ENCODE measurements around the gene OPRL1.
"Not testable (repeated sequence)": the region's sequence is repeated elsewhere in the genome, so short reads cannot be mapped to it uniquely, and the experiment has no call there.

OPRL1 gene

DNA sequence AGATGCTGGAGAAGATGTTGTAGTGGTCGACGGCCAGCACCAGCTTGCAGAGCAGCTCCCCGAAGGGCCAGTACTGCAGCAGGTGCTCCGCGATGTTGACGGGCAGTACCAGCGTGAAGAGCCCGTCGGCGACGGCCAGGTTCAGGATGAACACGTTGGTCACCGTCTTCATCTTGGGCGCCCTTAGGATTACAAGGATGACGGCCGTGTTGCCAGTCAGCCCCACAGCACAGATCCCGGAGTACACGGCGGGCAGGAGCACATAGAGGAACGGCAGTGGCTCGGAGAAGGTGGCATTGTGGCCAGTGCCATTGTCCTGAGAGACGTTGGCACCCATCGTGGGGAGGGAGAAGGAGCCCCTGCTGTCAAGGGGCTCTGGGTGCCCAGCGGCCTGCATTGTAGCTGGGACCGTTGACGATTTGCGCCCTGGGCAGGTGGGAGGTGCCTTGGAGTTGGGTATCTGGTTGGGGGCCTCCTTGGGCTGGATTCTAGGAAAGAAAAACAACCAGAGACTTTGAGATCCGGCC lies 26.6 kb downstream of the OPRL1 start:
- DNase-seq = no peak

DNA sequence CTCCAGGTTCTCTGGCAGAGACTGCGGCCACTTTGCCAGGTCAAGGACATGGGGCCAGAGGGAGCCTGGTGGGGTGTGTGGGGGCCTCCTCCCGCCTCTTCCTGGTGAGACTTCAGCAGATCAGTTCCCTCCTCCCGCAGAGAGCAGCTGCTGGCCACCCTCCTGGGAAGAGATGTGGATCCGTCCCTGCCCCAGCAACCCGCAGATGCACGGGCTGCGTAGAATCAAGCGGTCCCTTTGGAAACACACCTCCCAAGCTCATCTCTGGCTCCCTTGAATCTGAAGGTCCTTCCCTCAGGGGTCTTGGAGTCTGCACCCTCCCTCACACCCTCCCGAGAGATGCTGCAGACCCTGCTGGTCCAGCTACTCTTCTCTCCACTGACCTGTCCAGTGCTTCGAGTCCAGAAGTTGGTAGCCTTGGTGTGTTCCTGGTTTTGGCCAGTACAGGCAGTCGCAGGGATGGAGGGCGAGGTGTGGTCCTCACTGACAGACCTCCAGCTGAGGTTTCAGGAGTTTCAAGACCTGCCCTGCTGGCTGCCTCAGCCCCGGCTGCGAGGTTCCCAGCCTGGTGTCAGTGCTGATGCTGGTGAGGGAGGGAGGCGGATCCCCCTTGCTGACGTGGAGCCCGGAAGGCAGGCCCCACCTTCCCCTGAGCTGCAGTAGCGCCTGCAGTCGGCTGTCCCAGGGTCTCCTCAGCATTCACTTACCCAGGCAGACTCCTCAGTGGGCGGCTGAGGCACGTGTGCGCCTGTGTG lies 27.3 kb downstream of the OPRL1 start, which contains the start of gene NPBWR2:
TSS of gene NPBWR2 (minus strand) at position 585 of the 755 bp plus-strand sequence. CDS start 734 bp downstream, outside the sequence.
- peak; percentile 26 for DNase-seq

GRCh38 chr20:64107736-64108457 lies 28.0 kb downstream of the OPRL1 start:
- no peak for DNase-seq

DNA sequence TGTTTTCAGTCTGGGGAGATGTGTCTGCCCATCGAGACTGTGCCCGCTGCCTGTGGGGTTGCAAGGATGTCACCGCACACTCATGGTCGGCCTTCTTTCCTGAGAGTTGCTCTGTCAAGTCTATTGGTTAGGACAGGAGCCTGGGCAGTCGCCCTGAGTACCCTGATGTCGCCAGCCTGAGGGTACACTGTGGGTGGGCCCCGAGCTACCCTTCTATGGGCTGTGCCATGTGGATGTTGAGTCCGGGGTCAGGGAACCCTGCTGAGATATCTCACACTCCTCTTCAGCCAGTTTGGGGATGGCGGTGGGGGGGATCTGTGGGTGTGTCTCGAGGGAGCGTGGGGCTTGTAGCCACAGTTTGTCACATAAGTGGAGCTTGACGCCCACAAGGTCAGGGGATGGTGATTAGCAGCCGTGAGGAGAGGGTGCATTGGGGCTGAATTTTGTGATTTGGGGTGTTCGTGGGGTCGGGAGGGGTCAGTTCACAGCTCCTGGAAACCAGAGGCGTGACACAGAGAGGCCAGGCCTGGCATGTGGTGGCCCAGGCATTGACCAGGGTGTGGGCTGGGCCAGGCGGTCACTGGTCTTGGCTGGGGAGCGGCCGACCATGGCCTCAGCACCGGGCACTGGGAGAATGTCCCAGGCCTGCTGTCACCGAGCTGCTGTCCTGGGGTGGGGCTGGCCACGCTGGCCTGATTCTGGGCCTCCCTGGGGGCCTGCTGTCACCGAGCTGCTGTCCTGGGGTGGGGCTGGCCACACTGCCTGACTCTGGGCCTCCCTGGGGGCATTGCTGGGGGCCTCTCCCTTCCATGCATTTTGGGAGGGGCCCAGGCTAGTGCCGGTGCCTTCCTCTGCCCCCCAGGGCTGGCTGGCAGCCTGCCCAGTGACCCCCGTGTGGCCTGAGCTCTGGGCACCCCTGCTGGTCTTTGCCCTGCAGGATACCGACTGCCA lies 29.1 kb downstream of the OPRL1 start:
- no peak for DNase-seq

DNA sequence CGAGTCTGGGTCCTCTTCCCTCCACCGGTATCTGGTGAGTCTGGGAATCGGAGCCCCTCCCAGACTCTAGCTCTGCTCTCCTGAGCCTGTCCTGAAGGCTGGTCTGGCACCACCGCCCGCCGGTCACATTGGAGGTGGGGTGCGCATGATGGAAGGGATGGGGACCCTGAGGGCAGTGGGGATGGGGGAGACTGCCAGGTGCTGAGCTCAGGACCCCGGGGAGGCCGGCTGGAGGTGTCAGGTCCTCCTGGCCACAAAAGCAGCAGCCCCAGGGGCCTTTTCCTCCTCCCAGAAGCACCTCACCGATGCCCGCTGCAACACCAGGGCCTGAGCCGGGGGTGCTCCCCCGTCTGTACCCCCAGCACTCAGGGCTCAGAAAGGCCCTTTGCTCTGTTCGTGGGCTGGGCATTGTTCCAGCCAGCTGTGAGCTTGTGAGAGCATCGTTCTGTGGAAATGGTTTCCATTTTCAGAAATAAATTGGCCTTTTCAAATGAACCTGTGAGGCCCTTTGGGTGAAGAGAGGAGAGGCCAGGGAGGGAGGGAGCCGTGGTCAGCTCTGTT lies 30.0 kb downstream of the OPRL1 start:
- DNase-seq = no peak

DNA sequence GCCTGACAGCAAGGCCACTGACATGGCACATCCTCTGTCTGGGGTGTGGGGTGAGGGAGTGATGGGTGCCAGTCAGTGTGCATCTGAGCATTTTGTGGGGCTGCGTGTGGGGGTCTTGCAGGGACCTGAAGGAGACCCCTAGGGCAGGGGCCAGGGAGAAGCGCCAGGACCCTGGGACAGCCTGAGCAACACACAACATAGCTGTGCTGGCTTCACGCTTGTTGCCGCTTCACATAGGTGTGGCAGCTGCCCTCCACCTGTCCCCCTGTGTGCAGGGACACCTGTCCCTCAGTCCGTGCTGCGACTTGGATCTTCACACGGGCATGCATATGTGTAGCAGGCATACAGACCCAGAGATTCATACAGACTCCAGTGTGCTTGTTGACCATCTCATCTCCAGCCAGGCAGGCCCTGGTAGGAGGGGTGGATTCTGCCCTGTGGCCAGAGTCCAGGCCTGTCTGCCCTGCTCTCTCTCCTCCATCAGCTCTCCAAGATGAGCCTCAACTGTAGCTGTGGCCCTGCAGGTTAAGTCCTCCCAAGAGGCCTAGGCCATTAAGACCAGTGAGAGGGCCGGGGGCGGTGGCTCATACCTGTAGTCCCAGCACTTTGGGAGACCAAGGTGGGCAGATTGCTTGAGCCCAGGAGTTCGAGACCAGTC lies 30.7 kb downstream of the OPRL1 start:
- DNase-seq = no peak

GRCh38 chr20:64111841-64112641 lies 32.2 kb downstream of the OPRL1 start:
- DNase-seq = no peak

DNA sequence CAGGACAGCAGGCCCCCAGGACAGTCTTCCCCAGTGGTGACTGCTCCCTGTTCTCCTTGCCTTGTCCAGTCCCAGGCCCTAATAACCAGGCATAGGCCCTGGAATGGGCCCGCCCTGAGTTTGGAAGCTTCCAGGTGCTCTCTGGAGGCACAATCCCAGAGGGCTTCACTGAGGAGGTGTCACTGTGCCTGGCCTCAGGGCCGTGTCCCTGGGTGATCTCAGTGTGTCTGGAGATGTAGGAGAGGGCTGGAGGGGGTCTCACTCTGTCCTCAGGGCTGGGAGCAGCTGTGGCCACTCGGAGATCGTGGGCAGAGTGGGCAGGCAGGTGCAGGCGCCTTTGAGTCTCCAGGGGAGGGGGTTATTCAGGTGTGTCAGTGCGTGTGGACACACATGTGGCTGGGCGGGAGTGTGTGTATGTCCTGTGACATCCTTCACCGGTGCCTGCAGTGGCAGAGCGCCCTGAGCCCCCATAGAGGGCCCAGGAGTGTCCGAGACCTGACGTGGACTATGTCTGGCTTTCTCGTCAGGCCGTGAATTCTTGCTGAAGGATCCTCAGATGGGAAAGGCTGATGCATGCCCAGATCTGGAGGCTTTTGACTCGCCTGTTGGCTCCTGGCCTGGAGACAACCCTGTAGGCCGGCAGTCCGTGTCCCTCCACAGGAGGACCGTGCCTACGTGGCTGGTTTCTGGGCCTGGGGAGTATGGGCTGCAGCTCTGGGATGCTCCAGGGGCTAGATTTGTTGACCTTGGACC lies 33.0 kb downstream of the OPRL1 start:
- DNase-seq = no peak

DNA sequence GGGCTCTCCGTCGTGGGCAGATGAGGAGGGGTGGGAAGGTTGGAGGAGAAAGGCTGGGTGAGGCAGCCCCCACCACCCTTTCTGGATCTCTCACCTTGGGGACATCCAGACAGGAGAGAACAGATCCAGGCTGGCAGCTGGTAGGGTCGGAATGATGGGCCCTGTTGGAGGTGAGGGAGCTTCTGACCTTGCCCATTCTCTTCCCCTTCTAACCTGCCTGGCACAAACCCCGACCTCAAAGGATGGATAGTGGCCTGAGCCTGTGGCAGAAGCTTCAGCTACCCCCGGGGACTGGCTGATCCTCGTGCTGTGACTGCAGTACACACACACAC lies 33.5 kb downstream of the OPRL1 start:
- no peak for DNase-seq

DNA sequence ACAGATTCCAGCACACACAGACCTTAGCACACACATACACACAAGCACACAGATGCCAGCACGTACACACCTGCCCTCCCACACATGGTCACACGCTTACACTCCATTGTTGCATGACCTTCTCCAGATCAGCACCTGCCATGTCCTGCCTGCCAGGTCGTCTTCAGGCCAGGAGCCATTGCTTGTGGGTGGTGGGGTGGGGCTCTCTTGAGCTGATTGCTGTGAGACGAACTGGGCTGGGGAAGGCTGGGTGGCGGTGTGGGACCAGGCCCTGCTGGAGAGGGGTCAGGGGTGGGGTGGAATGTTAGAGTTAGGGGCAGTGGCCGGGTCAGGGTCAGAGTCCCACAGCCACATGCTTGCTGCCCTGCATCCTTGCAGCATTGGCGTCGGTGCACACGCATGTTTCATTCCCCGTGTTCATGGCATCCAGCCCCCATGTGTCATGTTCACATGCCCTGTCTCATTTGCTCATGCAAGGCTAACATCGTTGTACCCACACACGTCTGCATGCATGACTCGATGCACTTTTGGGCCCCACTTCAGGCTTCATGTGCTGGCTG lies 34.0 kb downstream of the OPRL1 start:
- DNase-seq = no peak

DNA sequence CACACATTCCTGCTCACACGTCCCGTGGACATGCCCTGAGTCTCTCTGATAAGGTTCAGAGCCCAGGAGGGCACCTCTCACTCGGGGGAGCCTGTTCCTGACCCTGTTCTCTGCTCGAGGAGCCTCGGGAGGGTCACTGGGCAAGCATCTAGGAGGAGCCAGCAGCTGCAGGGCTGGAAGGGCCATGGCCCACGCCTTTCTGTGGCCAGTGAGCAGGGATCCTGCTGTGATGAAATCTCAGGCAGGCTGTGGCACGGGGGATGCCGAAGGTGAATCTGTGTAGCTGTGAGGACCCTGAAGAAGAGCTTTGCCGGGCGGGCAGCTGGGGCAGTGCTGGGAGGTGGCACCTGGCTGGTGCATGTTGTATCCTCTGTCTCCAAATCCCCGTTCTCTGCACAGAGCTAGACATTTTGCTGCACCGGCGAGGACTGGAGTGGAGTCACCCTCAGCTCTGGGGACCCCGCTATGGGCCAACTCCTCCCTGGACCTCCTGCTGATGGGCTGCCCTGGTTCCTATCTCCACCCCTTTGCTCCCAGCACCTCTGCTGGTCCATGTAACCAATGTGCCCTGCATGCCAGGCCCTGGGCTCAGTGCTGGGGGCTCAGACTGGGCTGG lies 34.6 kb downstream of the OPRL1 start:
- DNase-seq = no peak

DNA sequence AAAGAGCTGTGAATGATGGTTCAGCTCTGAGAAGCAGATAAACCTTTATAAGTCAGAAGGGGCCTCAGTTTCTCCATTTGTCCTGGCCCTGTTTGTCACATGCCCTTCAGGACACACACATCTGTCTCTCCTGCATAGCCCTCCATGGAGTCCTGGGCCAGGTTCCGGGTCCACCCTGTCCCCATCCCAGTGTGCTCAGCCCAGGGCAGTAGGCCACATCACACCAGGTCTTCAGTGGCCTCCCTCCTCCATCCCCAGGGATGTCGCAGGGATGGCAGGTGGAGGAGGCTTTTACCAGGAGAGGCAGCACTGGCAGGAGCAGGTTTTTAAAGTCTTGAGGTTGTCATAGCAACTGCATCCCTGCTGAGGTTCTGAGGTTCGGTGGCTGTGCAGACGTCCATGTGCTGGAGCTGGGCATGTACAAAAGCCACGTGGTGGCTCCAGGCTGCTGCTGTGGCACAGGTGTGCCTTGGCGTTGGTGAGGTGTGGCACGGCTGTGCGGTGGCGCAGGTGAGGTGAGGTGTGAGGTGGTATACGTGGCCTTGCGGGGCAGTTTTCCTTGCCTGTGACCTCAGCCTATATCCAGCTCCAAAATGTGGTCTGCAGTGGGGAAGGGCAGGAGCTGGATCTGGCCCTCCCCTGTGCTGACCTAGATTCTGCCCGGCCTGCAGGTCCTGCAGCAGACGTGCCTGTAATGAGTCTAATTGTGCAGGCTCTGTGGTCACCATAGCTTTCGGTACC lies 35.5 kb downstream of the OPRL1 start:
- no peak for DNase-seq

DNA sequence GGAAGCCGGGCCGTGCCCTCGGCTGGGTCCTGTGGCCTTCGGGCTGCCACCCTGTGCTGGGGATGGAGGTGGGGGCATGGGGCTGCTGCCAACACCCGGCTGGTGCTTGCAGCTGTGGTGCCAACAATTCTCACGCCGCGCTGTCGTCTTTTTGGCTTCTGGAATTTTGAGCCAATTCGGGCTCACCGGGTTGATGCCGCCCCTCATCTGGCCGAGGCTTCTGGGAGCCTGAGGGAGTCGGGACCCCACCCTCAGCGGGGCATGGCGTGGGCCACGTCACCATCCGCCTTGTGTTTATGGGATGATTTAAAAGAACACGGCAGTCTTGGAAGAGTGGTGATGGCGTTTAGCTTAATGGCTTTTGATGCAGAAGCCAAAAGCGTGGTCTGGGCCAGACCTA lies 36.1 kb downstream of the OPRL1 start:
- no peak for DNase-seq

DNA sequence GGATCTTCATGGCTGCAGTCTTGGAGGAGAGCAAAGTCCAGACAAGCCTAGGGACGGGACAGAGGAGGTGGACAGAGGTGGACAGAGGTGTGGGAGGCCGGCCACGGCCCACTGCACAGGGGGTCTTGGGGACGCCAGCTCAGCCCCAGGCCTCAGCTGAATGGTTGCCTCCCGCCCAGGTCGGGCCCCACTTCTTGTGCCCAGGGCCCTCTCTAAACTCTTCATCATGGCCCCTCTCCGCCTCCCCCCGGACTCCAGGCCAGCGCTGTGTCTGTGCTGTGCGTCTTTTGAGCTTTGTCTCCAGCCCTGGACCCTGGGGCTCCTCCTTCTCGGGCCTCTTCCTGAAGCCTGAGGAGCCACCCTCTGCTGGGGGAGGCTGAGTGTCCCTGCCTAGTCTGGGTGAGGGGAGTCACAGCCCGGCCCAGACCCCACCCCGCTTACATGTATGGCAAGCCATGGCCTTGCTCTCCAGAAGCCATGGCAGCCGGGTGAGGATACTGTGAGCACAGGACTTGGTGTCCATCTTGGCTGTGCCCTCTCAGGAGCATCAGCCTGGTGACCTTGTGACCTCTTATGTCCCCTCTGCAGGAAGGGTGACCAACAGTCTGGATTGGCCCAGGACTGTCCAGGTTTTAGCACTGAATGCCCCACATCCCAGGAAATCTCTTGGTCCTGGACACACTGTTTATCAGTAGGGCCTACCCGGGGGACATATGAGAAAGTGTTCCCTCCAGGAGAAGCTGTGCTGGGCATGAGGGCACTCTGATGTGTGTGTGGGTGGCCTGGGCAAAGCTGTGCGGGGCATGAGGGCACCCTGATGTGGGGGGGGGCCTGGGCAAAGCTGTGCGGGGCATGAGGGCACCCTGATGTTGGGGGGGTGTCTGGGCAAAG lies 36.9 kb downstream of the OPRL1 start:
- no peak for DNase-seq

GRCh38 chr20:64117432-64117777 lies 37.5 kb downstream of the OPRL1 start:
- not testable (repeated sequence) for DNase-seq

DNA sequence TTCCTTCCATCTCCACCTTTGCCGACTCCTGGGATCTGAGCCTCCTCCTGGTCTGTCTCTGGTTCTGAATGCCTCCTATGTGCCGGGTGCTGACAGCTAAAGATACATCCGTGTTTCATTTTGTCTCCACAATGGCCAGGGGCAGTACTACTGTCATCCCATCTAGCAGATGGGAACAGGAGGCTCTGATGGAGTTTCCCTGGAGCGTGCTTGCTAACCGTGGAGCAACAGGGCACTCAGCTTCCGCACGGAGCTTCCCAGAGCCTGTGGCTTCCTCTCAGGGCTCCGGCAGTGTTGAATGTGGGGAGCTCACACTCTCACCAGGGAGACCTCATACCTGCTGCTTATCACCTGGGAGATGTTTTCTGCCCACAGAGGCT lies 39.4 kb downstream of the OPRL1 start:
- no peak for DNase-seq

- no peak for DNase-seq
Observed at GRCh38 chr20:64119681-64120341, 39.9 kb downstream of the OPRL1 start.

GRCh38 chr20:64121586-64121985 lies 41.7 kb downstream of the OPRL1 start:
- DNase-seq = no peak

All from stimulated activated CD4-positive, alpha-beta T cell treated with anti-CD3 and anti-CD28 coated beads, Interleukin-4, amount 100 ng/mL, for 1 hour (primary cell).